ENCODE results near the gene RTL10. TPM values are rescaled to one million over a fixed set of nuclear protein-coding genes. Genes with fewer than 3 reads are reported as not detected.

The RTL10 gene
- total and polyA plus RNA-seq, 2 of the 8 experiments (the other 6 are each of a cell fraction or from before 2014, with no cell fraction given) = 11.5 to 18.8 TPM

GRCh38 chr22:19828035-19828401 lies 26.7 kb downstream of the RTL10 start (continued):
- TF ChIP-seq CHD7 (IDR thresholded peaks at IDR 0.05; ENCODE audit: insufficient replicate concordance, low read length) (no peak), SP4 (IDR thresholded peaks at IDR 0.05; ENCODE audit: low read length) (no peak), SUZ12 (IDR thresholded peaks at IDR 0.05; ENCODE audit: low read length) (no peak)
